ENCODE measurements around the gene TMEM139.

DNA sequence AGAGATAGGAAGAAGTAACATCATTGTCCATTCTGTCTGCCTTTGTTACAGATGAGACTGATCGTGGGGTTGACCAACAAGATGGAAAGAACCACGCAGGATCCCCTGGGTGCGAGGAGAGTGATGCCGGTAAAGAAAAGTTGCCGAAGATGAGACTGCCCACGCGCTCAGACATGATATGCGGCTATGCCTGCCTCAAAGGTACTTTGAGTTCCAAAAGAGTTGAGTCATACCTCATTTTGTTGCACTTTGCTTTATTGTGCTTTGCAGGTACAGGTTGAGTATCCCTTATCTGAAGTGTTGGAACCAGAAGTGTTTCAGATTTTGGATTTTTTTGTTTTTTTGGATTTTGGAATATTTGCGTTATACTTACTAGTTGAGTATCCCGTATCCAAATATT is 19.0 kb downstream of the TMEM139 start:
- TF ChIP-seq TEAD1 (CRISPR knock-in tag; IDR thresholded peaks at IDR 0.05) (no peak), JUN (CRISPR knock-in tag; IDR thresholded peaks at IDR 0.05) (no peak), ZNF396 (CRISPR knock-in tag; IDR thresholded peaks at IDR 0.05; ENCODE audit: borderline replicate concordance) (no peak), USF2 (CRISPR knock-in tag; IDR thresholded peaks at IDR 0.05) (no peak), ZBTB21 (CRISPR knock-in tag; IDR thresholded peaks at IDR 0.05; ENCODE audit: borderline replicate concordance) (no peak), GABPB1 (CRISPR knock-in tag; IDR thresholded peaks at IDR 0.05) (no peak), STAT6 (CRISPR knock-in tag; conservative IDR thresholded peaks at IDR 0.05; ENCODE audit: low read depth) (no peak), NR2C2 (CRISPR knock-in tag; IDR thresholded peaks at IDR 0.05) (no peak), HMGA2 (CRISPR knock-in tag; IDR thresholded peaks at IDR 0.05) (no peak)
- TF ChIP-seq, protein P1, sequence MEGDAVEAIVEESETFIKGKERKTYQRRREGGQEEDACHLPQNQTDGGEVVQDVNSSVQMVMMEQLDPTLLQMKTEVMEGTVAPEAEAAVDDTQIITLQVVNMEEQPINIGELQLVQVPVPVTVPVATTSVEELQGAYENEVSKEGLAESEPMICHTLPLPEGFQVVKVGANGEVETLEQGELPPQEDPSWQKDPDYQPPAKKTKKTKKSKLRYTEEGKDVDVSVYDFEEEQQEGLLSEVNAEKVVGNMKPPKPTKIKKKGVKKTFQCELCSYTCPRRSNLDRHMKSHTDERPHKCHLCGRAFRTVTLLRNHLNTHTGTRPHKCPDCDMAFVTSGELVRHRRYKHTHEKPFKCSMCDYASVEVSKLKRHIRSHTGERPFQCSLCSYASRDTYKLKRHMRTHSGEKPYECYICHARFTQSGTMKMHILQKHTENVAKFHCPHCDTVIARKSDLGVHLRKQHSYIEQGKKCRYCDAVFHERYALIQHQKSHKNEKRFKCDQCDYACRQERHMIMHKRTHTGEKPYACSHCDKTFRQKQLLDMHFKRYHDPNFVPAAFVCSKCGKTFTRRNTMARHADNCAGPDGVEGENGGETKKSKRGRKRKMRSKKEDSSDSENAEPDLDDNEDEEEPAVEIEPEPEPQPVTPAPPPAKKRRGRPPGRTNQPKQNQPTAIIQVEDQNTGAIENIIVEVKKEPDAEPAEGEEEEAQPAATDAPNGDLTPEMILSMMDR (IDR thresholded peaks at IDR 0.05), result no peak
- TF ChIP-seq, protein P2, sequence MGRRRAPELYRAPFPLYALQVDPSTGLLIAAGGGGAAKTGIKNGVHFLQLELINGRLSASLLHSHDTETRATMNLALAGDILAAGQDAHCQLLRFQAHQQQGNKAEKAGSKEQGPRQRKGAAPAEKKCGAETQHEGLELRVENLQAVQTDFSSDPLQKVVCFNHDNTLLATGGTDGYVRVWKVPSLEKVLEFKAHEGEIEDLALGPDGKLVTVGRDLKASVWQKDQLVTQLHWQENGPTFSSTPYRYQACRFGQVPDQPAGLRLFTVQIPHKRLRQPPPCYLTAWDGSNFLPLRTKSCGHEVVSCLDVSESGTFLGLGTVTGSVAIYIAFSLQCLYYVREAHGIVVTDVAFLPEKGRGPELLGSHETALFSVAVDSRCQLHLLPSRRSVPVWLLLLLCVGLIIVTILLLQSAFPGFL (CRISPR knock-in tag; IDR thresholded peaks at IDR 0.05; ENCODE audit: borderline replicate concordance), result no peak
- TF ChIP-seq, protein P3, sequence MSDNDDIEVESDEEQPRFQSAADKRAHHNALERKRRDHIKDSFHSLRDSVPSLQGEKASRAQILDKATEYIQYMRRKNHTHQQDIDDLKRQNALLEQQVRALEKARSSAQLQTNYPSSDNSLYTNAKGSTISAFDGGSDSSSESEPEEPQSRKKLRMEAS (CRISPR knock-in tag; IDR thresholded peaks at IDR 0.05), result no peak
- TF ChIP-seq, protein P4, sequence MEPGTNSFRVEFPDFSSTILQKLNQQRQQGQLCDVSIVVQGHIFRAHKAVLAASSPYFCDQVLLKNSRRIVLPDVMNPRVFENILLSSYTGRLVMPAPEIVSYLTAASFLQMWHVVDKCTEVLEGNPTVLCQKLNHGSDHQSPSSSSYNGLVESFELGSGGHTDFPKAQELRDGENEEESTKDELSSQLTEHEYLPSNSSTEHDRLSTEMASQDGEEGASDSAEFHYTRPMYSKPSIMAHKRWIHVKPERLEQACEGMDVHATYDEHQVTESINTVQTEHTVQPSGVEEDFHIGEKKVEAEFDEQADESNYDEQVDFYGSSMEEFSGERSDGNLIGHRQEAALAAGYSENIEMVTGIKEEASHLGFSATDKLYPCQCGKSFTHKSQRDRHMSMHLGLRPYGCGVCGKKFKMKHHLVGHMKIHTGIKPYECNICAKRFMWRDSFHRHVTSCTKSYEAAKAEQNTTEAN (CRISPR knock-in tag; IDR thresholded peaks at IDR 0.05), result no peak
- TF ChIP-seq, protein P5, sequence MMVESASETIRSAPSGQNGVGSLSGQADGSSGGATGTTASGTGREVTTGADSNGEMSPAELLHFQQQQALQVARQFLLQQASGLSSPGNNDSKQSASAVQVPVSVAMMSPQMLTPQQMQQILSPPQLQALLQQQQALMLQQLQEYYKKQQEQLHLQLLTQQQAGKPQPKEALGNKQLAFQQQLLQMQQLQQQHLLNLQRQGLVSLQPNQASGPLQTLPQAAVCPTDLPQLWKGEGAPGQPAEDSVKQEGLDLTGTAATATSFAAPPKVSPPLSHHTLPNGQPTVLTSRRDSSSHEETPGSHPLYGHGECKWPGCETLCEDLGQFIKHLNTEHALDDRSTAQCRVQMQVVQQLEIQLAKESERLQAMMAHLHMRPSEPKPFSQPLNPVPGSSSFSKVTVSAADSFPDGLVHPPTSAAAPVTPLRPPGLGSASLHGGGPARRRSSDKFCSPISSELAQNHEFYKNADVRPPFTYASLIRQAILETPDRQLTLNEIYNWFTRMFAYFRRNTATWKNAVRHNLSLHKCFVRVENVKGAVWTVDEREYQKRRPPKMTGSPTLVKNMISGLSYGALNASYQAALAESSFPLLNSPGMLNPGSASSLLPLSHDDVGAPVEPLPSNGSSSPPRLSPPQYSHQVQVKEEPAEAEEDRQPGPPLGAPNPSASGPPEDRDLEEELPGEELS (CRISPR knock-in tag; IDR thresholded peaks at IDR 0.05), result no peak
